Astrocyte of the cerebellum (primary cell): ENCODE results near the gene NDOR1.

Experiments
- DNase-seq: peaks from one replicate; pipeline ENCODE4 v3.0.0-alpha.2; 2011; ENCODE audit warnings: low read depth
- H3K4me3 ChIP-seq: 2 replicates; pipeline ENCODE4 v1.5.1; 2011; ENCODE audit warnings: mild to moderate bottlenecking, low read depth, low read length, moderate library complexity
- in situ Hi-C: cut with HindIII; loops from 2 replicates; pipeline ENCODE4 v1.10.0; 2017; ENCODE audit warnings: low sequenced_read_pairs
- TF ChIP-seq, protein P1 (sequence below): IDR thresholded peaks from 2 replicates; pipeline ENCODE4 v1.5.1; 2012; ENCODE audit warnings: low read length, low read depth, moderate library complexity, mild to moderate bottlenecking; ENCODE audit errors: missing control alignments

NDOR1 gene

DNA sequence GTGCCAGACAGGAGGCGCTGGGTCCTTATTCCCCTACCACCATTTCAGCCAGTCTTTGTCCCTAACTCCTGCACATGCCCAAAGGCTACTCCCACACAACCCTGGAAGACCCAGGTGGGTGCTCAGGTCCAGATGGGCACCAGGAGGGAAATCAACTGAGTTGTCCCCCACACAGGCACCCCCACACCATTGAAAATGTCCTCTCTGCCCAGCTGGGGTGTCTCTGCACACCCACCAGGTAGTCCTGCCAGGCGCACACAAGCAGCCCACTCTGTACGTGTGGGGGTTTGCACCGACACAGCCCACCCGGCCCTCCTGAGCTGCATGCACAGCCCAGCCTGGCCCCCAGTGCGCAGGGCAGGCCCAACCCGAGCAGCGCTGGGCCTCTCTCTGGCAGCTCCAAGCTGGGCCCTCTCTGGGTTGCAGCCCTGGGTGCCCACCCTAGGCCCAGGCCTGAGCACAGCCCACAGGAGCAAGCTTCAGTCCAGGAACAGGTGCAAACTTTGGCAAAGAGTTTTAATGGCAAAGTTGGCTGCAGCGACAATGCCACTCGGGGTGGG is 14.3 kb downstream of the NDOR1 start:
- in situ Hi-C loops, result no loop called here
- TF ChIP-seq, protein P1, sequence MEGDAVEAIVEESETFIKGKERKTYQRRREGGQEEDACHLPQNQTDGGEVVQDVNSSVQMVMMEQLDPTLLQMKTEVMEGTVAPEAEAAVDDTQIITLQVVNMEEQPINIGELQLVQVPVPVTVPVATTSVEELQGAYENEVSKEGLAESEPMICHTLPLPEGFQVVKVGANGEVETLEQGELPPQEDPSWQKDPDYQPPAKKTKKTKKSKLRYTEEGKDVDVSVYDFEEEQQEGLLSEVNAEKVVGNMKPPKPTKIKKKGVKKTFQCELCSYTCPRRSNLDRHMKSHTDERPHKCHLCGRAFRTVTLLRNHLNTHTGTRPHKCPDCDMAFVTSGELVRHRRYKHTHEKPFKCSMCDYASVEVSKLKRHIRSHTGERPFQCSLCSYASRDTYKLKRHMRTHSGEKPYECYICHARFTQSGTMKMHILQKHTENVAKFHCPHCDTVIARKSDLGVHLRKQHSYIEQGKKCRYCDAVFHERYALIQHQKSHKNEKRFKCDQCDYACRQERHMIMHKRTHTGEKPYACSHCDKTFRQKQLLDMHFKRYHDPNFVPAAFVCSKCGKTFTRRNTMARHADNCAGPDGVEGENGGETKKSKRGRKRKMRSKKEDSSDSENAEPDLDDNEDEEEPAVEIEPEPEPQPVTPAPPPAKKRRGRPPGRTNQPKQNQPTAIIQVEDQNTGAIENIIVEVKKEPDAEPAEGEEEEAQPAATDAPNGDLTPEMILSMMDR, result no peak
- H3K4me3 ChIP-seq, result no peak overlapping the region
- DNase-seq, result no peak

DNA sequence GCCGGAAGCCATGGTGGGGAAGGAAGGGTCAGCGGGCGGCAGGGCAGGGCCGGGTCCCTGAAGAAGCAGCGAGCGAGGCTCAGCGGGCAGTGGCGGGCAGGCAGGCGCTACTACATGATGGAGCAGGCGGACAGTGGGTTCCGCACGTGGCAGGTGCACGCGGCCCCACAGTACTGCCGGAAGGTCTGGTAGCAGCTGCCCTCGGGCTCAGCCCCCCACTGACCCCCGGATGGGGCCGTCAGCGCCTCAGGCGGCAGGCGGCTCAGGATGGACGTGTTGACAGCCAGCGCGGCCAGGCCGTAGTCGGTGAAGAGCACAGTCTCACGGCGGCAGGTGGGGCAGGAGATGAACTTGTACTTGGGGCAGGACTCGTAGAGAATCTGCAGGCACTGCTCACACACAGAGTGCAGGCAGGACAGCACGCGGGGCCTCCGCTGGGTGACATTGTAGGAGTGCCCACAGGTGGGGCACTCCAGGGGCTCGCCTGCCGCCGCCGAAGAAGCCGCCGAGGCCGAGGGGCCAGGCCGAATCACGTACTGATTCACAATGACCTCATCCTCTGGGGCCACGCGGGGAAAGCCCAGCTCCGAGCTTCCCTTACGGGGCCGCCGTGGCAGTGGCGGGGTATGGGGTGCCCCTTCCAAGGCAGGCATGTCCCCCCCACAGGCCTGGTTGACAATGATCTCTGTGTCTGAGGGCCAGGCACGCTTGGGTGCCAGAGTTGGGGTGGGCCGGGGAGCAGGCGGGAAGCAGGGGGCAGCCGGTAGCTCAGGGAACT is 15.0 kb downstream of the NDOR1 start:
- DNase-seq, result no peak
- TF ChIP-seq, protein P1, result no peak
- in situ Hi-C loops, result no loop called here
- H3K4me3 ChIP-seq, result no peak overlapping the region

DNA sequence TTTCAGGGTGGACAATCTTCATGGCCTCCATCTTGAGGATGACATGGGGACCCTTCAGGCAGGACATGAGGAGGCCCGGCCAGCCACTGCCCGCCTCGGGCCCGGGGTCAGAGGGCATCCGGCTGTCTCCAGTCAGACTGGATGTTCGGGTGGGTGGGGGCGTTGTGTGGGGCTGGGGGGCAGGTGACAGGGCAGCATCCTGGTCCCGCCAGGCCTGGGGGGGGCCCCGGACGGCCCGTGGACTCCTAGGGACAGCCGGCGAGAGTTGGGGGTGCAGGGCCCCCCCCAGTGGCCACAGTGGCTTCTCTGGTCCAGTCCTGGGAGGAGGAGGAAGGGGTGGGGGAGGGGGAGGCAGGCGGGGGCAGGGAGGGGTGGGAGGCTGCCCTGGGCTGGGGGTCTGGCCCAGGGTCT is 15.6 kb downstream of the NDOR1 start:
- in situ Hi-C loops, result no loop called here
- TF ChIP-seq, protein P1, result no peak
- DNase-seq, result no peak
- no peak overlapping the region for H3K4me3 ChIP-seq

DNA sequence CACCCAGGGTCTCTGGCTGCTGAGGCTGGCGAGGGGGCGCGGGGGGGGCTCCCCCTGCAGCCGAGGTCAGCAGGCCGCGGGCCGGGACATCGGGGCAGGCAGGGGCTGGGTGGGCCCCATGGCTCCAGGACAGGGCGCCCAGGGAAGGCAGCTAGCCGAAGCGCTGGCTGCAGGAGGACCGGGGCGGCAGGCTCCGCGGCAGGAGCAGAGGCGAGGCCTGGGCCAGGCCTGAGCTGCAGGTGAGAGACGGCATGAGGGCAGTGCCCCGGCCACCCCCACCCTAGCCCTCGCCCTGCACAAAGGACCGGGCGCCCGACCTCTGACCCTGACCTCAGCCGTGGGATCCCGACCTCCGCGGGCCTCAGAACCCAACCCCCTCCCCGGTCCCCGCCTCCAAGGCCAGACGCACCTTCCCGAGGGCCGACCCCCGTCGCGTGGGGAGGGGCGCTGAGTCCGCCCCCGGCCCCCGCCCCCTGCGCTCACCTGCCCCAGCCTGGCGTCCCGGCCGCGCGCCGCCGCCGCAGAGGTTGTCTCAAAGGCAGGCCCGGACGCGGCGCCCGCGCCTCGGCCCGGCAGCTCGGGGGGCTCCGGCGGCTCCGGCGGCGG is 16.1 kb downstream of the NDOR1 start:
- TF ChIP-seq, protein P1, result no peak
- in situ Hi-C loops, result no loop called here
- peak overlapping the region; percentile 23 for H3K4me3 ChIP-seq
- DNase-seq, result no peak

DNA sequence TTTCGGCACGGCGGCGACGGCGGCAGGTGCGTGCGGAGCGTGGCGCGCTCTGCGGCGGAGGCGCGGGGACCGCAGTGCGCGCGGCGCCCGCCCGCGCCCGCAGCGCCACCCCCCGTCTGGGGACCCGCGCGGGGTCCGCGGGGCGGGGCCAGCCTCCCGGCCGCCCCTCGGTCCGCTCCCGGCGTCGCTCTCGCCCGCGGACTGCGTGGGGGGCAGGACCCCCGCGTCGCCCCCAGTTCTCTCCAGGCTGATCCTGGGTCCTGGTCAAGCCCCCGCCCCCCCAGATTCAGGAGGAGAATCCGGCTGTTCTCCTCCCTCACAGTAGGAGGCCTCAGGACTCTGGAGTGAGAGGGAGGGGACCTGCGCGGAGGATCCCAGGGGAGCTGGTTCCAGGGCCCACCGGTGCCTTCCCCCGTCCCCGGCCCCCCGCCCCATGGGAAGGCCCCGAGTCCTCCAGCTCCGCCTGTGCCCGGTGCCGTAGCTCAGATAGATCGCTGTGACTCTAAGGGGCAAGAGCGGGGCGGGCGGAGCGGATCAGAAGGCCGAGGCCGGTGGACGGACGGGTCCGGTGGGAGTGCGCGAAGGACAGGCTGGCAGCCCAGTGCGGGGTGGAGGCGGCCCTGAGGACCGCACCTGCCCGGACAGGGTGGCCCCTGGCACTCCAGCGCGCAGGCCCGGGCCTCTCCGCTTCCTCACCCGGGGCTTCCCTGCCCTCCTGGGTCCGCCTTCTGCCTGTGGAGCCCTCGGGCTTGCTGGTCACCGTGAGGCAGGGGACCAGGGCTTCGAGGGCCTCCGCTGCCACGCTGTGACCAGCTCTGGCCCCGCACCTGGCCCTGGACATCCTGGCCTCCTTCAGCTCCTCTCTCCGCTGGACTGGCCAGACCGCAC is 16.9 kb downstream of the NDOR1 start, which contains the start of gene RNF208:
RNF208 (minus strand) TSS at position 51 of the 888 bp plus-strand sequence. CDS start 1,028 bp downstream, outside the sequence.
- TF ChIP-seq, protein P1, result no peak
- peak within 1 kb of the TSS; percentile 86 for H3K4me3 ChIP-seq
- in situ Hi-C loops, result no loop called here
- DNase-seq, result no peak
